ENCODE results near the gene IER5L. TPM values are rescaled to one million over a fixed set of nuclear protein-coding genes. Genes with fewer than 3 reads are reported as not detected.
A peak's percentile ranks its signal among the peaks of the same experiment; 100 is the strongest.
"Not testable (repeated sequence)": the region's sequence is repeated elsewhere in the genome, so short reads cannot be mapped to it uniquely, and the experiment has no call there.

The IER5L gene
- polyA plus RNA-seq, 3 donors: 7.8 to 15.5 (median 14.6) TPM

DNA sequence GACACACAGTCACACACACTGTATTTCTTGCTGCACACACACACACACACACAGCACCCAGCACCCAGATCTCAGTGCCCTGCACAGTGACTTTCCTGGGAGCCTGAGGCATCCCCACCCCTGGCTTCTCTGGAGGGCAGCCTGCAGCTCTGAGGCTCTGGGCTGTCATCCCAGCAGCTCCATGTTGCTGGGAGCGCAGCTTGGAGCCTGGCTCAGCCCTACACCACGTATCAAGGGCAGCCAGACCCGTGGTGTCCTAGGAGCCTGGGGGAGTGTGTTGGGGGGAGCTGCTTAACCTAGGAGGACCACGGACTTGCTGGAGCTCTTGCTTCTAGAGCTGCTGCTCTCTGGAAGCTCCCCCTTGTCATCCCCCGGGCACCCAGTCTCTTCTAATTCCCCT is 5.2 kb downstream of the IER5L start:
- no peak for DNase-seq (ENCODE audit: extremely low read depth in 1 of 11, low read depth in 9 of 11, low spot score in 4 of 11)

DNA sequence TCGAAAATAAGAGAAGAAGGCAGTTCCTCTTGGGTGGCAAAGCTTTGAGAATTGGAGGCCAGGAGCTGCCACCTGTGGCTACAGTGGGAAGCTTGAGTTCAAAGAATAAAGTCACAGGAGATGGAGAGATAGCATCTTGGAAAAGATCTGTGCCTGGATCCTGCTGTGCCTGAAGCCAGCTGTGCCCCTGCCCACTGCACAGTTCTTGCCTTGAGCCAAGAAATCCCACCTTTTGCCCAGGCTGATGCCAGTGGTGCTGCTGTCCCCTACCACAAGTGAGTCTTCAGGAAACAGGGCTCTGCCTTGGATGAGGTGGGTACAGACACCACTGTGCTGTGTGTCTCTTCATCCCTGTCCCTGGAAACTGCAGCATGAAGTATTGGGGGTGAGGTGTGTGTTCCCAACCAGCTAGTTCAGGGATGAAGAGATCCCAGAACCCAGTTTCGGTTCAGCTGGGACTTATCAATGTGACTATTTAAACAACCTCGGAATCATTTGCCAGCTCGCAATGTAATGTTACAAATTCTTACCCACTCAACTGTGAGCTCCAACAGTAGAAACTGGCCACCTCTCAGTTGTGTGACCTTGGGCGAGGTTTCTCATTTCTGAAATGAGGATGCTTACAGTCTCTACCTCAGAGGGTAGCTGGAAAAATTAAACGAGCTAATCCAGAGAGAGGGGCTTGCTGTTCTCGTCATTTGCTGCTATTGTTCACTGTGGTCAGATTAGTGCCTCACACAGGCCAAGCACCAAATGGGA is 5.9 kb downstream of the IER5L start:
- no peak for DNase-seq (ENCODE audit: extremely low read depth in 1 of 11, low read depth in 9 of 11, low spot score in 4 of 11)

DNA sequence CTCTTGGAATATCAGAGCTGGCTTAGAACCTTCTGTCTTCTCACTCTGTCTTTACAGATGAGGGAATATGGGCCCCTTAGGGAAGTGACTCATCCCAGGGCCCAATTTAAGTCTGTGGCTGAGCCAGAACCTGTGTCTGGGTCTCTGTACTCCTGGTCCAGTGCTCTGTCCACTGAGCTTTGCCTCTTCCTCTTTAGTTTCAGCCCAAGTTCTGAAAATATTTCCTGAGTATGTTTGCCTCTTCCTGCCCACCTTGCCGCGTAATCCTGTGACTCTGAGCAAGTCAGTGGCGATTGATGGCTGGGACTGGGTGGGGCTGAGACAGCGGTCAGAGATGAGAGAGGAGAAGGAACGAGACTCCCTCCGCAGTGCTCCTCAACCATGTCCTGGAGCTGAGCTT is 7.8 kb downstream of the IER5L start:
- no peak for DNase-seq (ENCODE audit: extremely low read depth in 1 of 11, low read depth in 9 of 11, low spot score in 4 of 11)

DNA sequence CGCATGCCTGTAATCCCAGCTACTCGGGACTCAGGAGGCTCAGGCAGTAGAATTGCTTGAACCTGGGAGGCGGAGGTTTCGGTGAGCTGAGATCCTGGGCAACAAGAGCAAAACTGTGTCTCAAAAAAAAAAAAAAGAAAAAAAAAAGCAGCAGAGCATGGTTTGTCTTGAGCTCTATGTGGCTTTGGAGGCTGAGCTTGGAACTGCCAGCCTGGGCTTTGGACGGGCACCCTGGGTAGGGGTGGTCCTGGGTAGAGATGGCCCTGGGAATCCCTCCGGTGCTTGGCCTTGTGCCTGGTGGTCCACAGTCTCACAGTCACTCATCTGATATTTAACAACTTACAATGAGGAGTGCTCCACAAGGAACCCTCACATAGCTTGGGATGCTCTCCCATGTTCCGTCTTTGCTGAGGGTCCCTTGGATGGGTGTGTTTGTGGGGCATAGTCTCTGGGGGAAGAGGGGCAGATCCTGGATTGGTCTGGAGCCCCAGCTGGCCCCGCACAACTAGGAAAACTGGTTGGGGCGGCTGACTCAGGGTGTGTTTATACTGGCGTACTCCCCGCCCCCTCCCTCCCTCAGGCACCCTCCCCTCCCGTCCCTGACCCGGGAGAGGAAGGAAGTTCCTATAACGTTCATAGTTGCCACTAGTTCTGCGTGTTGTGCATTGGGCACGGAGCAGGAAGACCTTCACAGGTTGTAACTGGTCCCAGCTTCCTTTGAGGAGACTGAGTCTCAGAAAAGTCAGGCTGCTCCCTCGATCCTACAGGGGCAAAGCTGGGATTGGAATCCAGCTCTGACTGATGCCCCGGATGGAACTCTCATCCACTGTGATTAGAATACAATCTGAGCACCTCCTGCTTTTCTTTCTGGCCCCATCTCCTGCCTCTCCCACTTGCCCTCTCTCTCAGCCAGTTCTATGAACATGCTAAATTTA is 11.2 kb downstream of the IER5L start:
- DNase-seq (ENCODE audit: extremely low read depth in 1 of 11, low read depth in 9 of 11, low spot score in 4 of 11): peak in 3 of 11 donors; percentile 63 to 74 (median 63)

DNA sequence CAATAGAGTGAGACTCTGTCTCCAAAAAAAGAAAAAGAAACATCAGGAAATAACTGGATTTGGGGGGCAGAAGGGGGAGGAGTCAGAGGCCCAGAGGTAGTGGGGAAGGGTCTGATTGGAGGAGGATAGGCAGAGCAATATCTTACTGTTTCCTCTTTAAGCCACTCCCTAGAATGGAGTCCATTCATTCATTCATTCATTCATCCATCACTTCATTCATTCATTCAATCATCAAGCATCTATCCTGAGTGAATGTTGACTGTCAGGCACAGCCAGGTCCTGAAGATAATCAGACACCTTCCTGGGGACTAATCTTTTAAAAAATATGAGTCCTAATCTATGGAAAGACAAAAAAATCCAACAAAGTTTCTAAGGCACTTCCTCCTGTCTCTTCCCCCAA is 12.9 kb downstream of the IER5L start:
- DNase-seq (ENCODE audit: extremely low read depth in 1 of 11, low read depth in 9 of 11, low spot score in 4 of 11): no peak

DNA sequence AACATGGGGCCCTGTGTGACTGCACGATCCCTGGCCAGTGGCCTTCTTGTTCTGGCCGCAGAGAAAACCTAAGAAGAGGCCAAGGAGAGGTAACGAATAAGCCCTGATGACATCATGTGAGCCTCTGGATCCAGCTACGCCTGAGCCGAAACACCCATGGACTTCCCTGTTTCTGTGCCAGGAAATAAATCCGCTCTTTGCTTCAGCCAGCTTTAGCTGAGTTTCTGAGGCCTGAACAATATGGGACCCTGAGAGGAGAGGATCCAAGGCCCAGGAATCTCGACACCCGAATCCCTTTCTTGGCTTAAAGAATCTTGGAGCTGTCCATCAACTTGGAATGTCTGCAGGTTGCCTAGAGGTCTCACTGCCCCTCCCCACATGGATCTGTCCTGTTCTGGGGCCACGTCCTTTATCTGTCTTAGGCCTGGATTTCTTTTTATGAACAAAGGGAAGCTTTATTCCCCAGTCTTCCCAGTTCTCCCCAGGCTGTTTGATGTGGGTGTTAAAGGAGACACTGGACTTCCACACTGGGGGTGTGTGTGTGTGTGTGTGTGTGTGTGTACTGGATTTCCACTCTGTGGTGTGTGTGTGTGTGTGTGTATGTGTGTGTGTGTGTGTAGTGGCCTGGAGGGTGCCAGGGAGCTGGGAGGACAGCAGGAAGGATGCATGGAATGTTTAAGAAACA is 13.7 kb downstream of the IER5L start:
- DNase-seq (ENCODE audit: extremely low read depth in 1 of 11, low read depth in 9 of 11, low spot score in 4 of 11): no peak

DNA sequence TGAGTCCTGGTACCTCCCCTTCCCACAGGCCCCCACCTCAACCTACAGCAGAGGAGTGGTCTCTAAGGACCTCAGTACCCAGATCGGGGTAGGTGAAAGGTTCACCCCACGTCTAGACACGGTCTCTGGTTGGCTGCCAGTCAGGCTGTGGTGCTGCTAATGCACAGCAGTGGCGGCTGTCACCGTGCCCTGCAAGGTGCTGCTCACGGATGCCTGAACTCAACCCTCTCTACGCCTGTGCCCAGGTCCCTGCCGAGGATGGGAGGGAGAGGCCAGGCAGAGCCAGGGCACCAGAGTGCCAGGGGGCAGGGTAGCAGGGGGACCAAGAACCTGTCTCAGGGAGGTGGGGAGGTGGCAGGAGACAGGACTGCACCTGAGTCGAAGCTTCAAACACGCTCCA is 14.3 kb downstream of the IER5L start:
- no peak for DNase-seq (ENCODE audit: extremely low read depth in 1 of 11, low read depth in 9 of 11, low spot score in 4 of 11)

DNA sequence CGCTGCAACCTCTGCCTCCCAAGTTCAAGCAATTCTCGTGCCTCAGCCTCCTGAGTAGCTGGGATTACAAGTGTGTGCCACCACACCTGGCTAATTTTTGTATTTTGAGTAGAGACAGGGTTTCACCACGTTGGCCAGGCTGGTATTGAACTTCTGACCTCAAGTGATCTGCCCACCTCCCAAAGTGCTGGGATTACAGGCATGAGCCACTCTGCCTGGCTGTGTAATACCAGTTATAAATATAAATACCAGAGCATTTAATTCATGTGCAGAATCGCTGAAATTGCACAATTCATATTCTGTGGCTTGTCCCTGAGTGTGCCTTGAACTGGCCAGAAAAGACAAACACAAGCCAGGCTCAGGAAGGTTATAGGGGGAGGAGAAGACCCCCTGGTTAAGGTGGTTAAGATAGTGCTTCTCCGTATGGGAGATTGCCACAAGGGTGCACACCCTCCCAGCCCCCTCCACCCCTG is 14.8 kb downstream of the IER5L start:
- not testable (repeated sequence) for DNase-seq (ENCODE audit: extremely low read depth in 1 of 11, low read depth in 9 of 11, low spot score in 4 of 11)

DNA sequence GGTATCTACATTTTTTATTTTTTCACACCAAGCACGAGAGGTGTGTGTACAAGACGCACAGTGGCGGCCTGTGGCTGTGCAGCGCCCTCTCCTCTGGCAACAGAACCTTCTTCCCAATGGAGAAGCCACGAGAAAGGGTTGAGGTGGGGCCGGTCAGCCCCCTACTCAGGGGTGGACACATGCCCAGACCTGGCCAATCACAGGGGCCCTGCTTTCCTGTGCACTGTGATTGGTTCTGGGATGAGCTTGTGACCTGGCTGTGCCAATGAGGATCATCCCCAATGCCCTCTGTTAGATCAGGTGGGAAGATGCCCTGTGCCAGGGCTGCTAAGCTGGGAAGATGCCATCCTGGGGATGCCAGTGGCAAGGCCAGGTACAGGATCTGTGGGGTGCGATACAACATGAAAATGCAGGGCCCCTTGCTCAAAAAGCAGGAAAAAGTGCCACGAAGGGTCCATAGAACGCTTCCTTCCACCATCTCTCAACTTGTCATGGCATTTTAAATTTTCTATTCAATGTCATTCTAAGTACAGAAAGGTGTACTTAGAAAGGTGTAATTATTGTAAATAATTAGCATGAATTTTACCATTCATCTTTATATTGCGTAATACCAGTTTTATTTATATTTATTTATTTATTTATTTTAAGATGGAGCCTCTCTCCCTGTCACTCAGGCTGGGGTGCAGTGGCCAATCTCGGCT is 15.4 kb downstream of the IER5L start:
- DNase-seq (ENCODE audit: extremely low read depth in 1 of 11, low read depth in 9 of 11, low spot score in 4 of 11): no peak

DNA sequence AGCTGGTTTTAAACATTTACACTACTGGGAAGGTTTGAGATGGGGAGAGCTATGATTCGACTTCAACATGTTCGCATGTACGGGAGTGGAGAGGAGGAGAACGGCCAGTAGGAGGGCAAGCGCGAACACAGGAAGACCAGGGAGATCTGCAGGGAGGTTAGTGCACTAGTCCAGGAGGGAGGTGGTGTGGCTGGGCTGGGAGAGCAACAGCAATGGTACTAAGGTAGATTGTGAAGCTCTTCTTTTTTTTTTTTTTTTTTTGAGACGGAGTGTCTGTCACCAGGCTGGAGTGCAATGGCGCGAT is 16.6 kb downstream of the IER5L start:
- DNase-seq (ENCODE audit: extremely low read depth in 1 of 11, low read depth in 9 of 11, low spot score in 4 of 11): no peak

DNA sequence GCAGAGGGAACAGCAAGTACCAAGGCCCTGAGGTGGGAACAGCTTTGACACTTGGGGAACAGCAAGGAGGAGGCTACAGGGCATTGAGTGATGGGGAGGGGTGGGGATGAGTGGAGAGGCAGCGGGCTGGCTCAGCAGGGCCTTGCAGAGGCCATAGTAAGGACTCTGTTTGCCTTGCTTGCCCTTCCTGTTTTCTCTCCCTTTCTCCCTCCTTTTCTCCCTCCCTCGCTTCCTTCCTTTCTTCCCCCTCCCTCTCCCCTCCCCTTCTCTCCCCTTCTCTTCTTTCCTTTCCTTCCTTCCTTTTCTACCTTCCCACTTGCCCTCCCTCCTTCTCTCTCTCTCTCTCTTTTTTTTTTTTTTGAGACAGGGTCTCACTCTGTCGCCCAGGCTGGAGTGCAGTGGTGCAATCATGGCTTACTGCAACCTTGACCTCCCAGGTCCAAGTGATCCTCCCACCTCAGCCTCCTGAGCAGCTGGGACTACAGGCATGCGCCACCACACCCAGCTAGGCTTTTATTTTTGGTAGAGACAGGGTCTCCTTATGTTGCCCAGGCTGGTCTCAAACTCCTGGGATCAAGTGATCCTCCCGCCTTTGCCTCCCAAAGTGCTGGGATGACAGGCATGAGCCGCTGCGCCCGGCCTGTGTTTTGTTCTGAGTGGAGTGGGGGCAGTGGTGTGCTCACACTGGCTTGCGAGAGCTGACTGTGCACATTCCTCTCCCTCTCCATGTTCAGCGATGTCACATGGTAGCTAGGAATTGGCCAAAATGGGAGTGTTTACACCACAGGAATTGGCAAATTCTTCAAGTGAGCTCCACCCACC is 17.1 kb downstream of the IER5L start:
- no peak for DNase-seq (ENCODE audit: extremely low read depth in 1 of 11, low read depth in 9 of 11, low spot score in 4 of 11)

DNA sequence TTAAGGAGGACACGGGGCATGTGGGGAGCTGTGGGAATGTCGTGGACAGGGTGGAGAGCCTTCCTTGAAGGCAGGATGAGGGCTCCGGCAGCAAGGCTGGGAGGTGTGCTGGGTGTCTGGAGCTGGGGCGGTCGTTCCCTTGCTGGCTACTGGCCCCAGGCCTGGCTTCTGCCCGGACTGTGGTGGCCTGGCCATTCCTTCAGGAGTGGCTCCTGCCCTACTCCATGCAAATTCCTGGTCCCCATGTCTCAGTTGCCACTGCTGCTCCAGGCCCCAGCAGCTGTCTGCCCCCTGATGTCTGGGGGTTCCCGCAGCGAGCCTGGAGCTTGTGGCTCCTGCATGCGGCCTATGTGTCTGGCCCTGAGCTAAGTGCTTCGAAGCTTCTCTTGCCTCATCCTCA is 21.9 kb downstream of the IER5L start:
- DNase-seq (ENCODE audit: extremely low read depth in 1 of 11, low read depth in 9 of 11, low spot score in 4 of 11): no peak

DNA sequence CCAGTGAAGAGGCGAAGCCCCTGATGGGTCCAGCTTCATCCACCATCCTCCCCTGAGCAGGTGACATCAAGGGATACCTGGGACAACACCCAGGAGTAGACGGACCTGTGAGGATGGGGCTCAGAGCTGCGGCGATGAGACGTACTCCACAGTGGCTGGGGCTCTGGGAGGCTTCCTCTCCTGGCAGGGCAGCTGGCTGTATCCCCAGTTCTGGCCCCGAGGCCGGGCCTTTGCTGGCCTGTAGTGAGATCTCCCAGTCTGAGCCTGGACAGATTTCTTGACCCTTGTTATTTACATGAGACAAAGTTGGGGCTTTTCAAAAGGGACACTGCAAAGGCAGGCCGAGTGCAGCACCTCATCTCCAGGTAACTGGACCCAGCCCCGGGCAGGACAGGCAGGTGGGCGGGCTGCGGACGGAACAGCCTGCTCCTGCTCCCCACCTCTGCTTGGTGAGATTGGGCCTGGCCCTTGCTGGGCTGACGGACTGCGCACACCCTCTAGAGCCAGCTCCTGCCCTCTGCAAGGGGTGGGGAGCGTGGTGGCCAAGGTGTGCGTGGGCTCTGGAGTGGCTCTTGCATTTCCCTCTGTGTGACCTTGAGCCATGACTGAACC is 23.1 kb downstream of the IER5L start:
- DNase-seq (ENCODE audit: extremely low read depth in 1 of 11, low read depth in 9 of 11, low spot score in 4 of 11): no peak

DNA sequence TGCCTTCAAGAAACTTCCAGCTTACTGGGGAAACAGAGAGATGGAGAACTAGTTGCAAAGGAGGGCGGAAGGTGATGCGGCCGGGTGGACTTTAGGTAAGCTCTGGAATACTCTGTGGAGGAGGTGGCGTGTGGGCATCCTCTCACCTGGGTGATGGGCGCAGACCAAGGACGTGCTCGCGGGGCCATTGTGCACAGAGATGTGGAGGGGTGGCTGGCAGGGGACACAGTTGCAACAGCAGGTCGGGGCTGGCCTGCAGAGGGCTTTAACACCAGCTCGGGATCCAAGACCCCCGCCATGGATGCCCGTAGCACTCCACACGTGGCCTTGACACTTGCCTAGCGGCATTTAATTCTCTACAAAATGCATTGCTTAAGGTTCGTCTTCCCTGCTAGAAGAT is 26.6 kb downstream of the IER5L start:
- no peak for DNase-seq (ENCODE audit: extremely low read depth in 1 of 11, low read depth in 9 of 11, low spot score in 4 of 11)

DNA sequence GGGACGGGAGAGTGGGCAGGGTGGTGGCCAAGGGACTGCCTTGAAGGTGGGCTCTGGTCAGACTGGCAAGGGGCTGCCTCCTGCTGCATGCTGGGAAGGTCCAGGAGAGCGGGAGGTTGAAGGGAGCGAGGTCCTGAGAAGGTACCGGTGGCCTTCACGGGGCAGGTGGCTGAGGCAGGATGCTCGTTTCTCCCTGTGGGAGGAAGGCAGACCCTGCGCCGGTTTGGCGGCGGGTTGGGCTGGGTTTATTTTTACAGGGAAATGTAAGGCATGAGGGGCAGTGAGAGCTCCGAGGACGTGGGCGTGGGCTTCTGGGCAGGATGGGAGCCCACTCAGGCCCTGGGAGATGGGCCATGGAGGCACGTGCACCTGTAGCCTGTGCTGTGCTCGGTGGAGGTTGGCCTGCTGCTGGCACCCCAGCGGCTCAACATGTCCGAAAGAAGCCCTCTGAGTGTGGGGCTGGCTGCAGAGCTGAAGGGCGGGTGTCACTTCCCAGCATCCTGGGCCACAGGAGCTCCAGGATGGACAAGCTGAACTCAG is 27.3 kb downstream of the IER5L start:
- no peak for DNase-seq (ENCODE audit: extremely low read depth in 1 of 11, low read depth in 9 of 11, low spot score in 4 of 11)

DNA sequence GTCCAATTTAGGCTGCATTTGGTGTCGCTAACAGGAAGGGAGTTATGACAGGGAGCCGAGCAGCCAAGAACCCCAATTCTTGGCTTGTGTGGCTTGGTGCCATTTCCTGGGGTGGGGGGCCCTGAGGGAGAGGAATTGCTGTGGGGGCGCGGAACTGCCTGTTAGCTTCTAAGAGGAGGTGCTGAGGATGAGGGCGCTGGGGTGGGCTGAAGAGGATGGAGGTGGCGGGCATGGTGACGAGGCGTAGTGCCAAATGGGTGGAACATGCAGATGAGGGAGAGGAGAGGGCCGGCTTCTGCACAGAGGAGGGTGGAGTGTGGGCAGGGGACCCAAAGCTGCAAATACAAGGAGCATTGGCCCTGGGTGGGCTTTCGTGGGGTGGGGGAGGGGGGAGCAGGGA is 27.9 kb downstream of the IER5L start:
- no peak for DNase-seq (ENCODE audit: extremely low read depth in 1 of 11, low read depth in 9 of 11, low spot score in 4 of 11)

DNA sequence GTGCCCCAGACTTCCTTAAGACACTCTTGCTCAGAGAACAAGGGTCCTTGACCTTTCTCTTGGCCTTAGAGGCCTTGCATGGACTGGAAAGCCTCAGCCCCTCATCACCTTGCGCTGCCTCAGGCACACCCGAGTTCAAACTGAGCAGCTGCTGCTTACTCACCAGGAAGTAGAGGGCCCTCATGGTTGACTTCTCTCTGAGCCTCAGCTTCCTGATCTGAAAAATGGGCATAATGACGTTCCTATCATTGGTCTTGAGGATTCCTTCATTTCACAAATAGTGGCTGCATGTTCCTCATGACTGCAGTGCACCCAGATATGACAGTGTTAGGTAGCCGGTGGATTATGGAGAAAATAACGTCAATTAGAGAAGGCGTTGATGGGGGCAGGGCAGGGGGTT is 28.6 kb downstream of the IER5L start:
- no peak for DNase-seq (ENCODE audit: extremely low read depth in 1 of 11, low read depth in 9 of 11, low spot score in 4 of 11)

Data from renal cortex interstitium (tissue), 11 donors.